GM12801 (cell line): Measurements from ENCODE around the gene SH3GL2.

Experiments
- TF ChIP-seq, protein P1 (sequence below): IDR thresholded peaks from one replicate; pipeline ENCODE4 v1.5.1; 2011; ENCODE audit warnings: control low read depth; ENCODE audit not compliant: insufficient read length; ENCODE audit errors: extremely low read depth

Gene SH3GL2

DNA sequence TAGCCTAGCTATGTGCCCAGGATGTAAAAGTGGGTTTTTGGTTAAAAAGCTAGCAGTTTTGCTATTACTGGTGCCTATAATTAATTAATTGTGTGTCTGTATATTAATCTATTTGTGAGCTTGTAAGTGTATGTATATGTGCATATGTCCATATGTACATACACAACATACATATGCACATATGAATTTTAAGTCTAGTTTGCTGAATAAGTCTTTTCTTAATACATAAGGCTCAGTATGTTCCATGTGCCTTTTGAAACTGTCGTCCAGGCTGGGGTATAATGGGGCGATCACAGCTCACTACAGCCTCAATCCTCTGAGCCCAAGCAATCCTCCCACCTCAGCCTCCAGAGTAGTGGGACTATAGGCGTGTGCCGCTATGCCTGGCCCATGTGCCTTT, 10.1 kb downstream of the SH3GL2 start:
- TF ChIP-seq, protein P1, sequence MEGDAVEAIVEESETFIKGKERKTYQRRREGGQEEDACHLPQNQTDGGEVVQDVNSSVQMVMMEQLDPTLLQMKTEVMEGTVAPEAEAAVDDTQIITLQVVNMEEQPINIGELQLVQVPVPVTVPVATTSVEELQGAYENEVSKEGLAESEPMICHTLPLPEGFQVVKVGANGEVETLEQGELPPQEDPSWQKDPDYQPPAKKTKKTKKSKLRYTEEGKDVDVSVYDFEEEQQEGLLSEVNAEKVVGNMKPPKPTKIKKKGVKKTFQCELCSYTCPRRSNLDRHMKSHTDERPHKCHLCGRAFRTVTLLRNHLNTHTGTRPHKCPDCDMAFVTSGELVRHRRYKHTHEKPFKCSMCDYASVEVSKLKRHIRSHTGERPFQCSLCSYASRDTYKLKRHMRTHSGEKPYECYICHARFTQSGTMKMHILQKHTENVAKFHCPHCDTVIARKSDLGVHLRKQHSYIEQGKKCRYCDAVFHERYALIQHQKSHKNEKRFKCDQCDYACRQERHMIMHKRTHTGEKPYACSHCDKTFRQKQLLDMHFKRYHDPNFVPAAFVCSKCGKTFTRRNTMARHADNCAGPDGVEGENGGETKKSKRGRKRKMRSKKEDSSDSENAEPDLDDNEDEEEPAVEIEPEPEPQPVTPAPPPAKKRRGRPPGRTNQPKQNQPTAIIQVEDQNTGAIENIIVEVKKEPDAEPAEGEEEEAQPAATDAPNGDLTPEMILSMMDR: no peak

DNA sequence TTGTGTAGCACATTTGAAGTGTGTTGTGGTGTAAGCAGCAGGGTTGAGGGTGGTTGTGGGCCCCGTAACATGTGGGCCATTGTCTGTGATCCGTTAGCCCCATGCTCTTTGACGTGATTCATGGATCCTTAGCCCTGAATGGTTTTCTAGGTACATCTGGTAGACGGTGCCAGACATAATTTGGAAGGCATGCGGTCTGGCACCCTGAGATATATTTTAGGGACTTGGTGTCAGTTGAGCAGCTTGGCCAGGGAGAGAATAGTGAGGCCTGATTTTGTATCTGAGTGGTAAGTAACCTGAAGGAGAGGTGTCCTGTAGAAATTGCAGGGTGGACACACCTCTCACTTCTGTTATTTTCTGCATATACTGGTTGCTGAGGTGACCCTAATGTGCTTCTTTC, 10.9 kb downstream of the SH3GL2 start:
- TF ChIP-seq, protein P1: no peak

DNA sequence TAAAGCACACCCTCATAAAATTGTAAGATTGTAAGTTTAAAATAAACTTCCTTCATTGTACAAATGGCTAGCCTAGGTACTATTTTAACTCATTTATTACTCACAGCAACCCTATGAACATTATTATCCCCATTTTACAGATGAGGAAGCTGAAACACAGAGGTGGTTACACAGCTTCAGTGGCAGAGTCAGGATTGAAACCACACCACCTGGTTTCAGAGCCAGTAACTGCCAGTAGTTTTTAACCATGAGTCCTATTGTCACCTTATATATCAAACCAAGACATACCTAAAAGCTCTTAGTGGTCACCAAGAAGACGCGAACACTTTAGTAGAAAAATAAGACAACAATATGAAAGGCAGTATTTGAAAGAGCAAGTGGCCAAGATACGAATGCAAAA, 16.1 kb downstream of the SH3GL2 start:
- TF ChIP-seq, protein P1: no peak

DNA sequence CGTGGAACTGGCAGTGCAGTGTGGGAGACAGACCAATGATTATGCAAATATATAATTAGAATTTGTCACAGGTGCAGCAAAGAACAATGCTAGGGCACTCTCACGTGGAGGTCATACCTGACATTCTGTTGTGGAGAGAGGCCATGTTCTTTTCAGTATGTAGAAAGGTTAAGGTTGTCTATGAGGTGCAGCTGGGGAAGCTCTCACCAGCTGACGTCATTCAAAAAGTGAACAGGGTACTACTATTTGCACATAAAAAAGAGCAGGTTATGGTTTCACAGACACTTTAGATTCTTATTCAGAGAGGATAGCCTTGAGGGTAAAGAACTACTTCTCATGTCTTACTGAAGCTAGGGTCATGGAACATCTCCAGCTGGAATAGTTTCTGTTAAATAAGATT, 19.1 kb downstream of the SH3GL2 start:
- TF ChIP-seq, protein P1: no peak

DNA sequence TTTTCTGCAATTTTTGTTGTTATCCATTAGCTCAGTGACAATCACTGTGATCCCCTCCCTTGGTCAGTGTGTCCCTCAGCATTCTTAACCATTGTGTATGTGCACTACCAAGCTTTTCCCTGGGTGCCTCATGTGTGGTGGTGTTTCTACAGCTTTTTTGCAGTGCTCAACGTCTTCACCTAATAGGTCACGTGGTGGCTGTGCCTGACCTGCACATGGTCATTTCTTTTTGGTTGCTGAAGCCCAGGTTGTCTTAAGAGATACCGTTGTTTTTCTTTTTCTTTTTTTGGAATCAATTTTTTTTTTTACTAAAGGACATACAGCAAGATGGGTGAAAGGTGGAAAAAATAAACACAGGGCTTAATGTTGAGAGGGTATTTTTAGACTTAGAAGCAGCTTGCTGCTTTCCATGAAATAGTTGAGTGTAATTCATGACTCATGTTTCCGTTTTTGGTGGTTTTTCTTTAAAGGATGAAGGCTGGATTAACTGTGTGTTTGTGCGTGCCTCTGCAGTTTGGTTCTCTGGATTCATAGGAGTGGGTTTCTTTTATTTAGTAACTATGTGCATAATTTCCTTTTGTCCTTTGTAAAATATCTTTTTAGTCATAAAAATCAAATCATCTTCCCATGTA, 22.2 kb downstream of the SH3GL2 start:
- TF ChIP-seq, protein P1: no peak

DNA sequence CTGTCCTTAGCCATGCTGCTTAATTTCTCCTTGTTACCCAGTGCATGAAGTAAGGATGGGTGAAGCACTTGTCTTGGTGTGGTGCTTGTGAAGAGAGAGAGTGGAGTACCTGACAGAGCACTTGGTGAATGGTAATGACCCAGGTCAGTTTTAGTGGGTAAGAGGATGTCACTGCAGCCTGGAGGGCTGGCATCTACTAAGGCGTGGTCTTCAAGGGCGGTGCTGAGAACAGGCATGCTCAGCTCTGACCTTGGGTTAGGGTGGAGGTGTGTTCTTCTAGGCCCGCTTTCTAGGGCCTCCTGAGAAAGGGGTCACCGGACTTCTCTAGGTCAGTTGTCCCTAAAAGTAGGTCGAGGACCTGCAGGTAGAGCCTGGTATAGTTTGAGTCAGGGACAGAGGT, 25.7 kb downstream of the SH3GL2 start:
- TF ChIP-seq, protein P1: no peak

DNA sequence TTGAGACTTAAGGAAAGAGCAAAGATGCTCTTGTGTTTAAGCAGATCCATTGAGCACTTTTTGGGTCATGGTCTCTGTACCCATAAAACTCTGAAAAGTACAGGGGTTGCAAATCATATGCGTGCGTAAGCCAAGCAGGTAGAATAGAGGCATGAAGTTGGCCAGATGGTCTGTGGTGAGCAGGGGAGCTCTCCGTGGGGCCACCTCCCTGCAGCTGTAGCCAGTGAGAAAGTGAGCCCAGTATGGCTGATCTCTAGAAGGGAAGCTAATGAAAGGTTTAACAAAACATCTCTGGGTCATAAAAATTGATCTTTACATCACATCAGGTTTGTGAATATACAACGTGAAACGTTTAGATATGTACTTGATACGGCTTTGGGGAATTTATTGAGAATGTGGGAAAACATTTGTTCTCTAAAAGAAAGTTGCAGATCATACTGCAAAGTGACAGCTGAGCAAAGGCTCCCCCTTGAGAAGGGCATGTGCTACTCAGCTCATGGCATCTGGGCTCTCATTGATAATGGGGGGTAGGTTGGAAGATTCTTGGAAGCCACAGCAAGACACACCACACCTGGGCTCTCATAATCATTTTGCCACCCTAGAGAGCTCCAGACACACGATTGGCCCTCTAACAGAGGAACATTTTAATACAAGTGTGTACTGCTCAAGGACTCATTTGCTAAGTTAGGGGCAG, 30.6 kb downstream of the SH3GL2 start:
- TF ChIP-seq, protein P1: no peak
